K562 (cell line): ENCODE data around the gene ANKRD13D. TPM values are rescaled to one million over a fixed set of nuclear protein-coding genes. Genes with fewer than 3 reads are reported as not detected.
A peak's percentile ranks its signal among the peaks of the same experiment; 100 is the strongest.

Source experiments
- ATAC-seq: fragments of 200-7000 bp; cut with Tn5 transposase; 3 replicates; pipeline ENCODE4 v1.9.1; 2020; ENCODE audit warnings: moderate library complexity
- BruUV-seq: library from RNA; stranded (reverse); fragments of 400-500 nt; replicated peaks from 2 replicates; lab custom pipeline; 2021; lab: Mats Ljungman, UMichigan
- CTCF ChIA-PET: fragments of 300-600 bp; formaldehyde crosslinking; extraction: SDS; loops from one replicate; lab custom pipeline; 2021; ENCODE audit warnings: low intra/inter-chr PET ratio; lab: Yijun Ruan, JAX
- POLR2A ChIA-PET: fragments of 300-600, 350-650 bp; sonication (Branson Sonifier 250); formaldehyde crosslinking; extraction: SDS; loops from one replicate; lab custom pipeline; 2021; ENCODE audit warnings: antibody characterized with exemption, inconsistent platforms; lab: Yijun Ruan, JAX
- DNase-seq, 4 experiments: peaks; one replicate each; pipeline versions ENCODE4 v3.0.0 to v3.0.0-alpha.2; 2011 to 2018; ENCODE audit warnings: low spot score in 3 of 4, mixed read lengths in 3 of 4; ENCODE audit errors: extremely low read depth in 1 of 4
- FAIRE-seq: peaks from 2 replicates; lab custom pipeline; 2011; peaks lifted over from hg19 to GRCh38; lab: Jason Lieb, UNC
- H2AFZ ChIP-seq: 2 replicates; pipeline ENCODE4 v1.6.0; 2011; ENCODE audit warnings: low read depth, low read length, control low read depth, inconsistent platforms
- H3K27ac ChIP-seq: fragments of 200-600 bp; 3 replicates; pipeline ENCODE4 v1.8.0; 2011; ENCODE audit warnings: low read depth, mild to moderate bottlenecking, control low read depth, inconsistent platforms, low read length, moderate library complexity, mixed read lengths; ENCODE audit errors: extremely low read depth
- H3K27me3 ChIP-seq, 2 experiments: fragments of 300-600 bp in 1 of 2; 2 replicates in 1 of 2; 3 replicates in 1 of 2; pipeline versions ENCODE4 v1.6.0 to v1.8.0; 2011; ENCODE audit warnings: inconsistent platforms in 2 of 2, low read length in 2 of 2, mild to moderate bottlenecking in 1 of 2, mixed read lengths in 1 of 2, moderate library complexity in 1 of 2; ENCODE audit not compliant: control insufficient read depth in 2 of 2, insufficient read depth in 2 of 2
- H3K36me3 ChIP-seq: fragments of 300-600 bp; 3 replicates; pipeline ENCODE4 v1.8.0; 2011; ENCODE audit warnings: mild to moderate bottlenecking, low read length, inconsistent platforms; ENCODE audit not compliant: control insufficient read depth, insufficient read depth
- H3K4me1 ChIP-seq, 2 experiments: fragments of 200-600 bp in 1 of 2; replicated peaks in 1 of 2; 2 replicates in 1 of 2; 3 replicates in 1 of 2; pipeline versions ENCODE4 v1.5.1 to v1.8.0; 2011; ENCODE audit warnings: inconsistent platforms in 2 of 2, low read length in 2 of 2, mild to moderate bottlenecking in 1 of 2, mixed read lengths in 1 of 2, moderate library complexity in 1 of 2; ENCODE audit not compliant: control insufficient read depth in 2 of 2, insufficient read depth in 2 of 2
- H3K4me2 ChIP-seq: 2 replicates; pipeline ENCODE4 v1.6.1; 2011; ENCODE audit warnings: low read length, control low read depth, inconsistent platforms, mixed read lengths; ENCODE audit not compliant: insufficient read depth
- H3K4me3 ChIP-seq: fragments of 200-600 bp; sonication (generic), shearing (Covaris generic); 2 replicates; pipeline ENCODE4 v1.5.1; 2016; ENCODE audit warnings: control low read depth, inconsistent platforms
- H3K79me2 ChIP-seq: fragments of 200-600 bp; 3 replicates; pipeline ENCODE4 v1.8.0; 2011; ENCODE audit warnings: low read length, inconsistent platforms; ENCODE audit not compliant: control insufficient read depth, insufficient read depth
- H3K9ac ChIP-seq, 2 experiments: 2 replicates each; pipeline versions ENCODE4 v1.6.0 to v1.6.1; 2011; ENCODE audit warnings: low read depth in 2 of 2, low read length in 2 of 2, control low read depth in 1 of 2, inconsistent platforms in 1 of 2, mild to moderate bottlenecking in 1 of 2, mixed read lengths in 1 of 2; ENCODE audit not compliant: insufficient read depth in 1 of 2
- H3K9me1 ChIP-seq: one replicate; pipeline ENCODE4 v1.6.0; 2011; ENCODE audit warnings: inconsistent platforms, mild to moderate bottlenecking, low read length, moderate library complexity; ENCODE audit not compliant: control insufficient read depth, insufficient read depth
- H3K9me3 ChIP-seq: replicated peaks from 2 replicates; pipeline ENCODE4 v1.5.1; 2011; ENCODE audit warnings: low read depth, low read length, inconsistent platforms; ENCODE audit not compliant: control insufficient read depth, insufficient read depth
- H4K20me1 ChIP-seq: replicated peaks from 2 replicates; pipeline ENCODE4 v1.6.1; 2011; ENCODE audit warnings: low read length, inconsistent platforms, mixed read lengths; ENCODE audit not compliant: control insufficient read depth, insufficient read depth
- ETV1 ChIP-seq: fragments of 450-650 bp; conservative IDR thresholded peaks from 2 replicates; pipeline ENCODE4 v1.6.1; 2016; ENCODE audit warnings: missing genetic modification characterization, control low read depth, low read depth, missing compliant biosample characterization
- L3MBTL2 ChIP-seq: fragments of 450-650 bp; IDR thresholded peaks from 2 replicates; pipeline ENCODE4 v1.6.1; 2016; ENCODE audit warnings: mild to moderate bottlenecking, moderate library complexity
- POLR2G ChIP-seq: fragments of 200-400 bp; formaldehyde crosslinking; IDR thresholded peaks from 2 replicates; pipeline ENCODE4 v1.6.1; 2017; ENCODE audit warnings: low read depth, mild to moderate bottlenecking, antibody characterized with exemption, low read length, moderate library complexity
- THRAP3 ChIP-seq: fragments of 450-650 bp; IDR thresholded peaks from 2 replicates; pipeline ENCODE4 v1.6.1; 2016; ENCODE audit warnings: mild to moderate bottlenecking, inconsistent platforms, borderline replicate concordance
- TRIM28 ChIP-seq: fragments of 450-650 bp; IDR thresholded peaks from 2 replicates; pipeline ENCODE4 v1.6.1; 2017
- ZNF23 ChIP-seq: fragments of 250-450 bp; sonication (Bioruptor Pico); IDR thresholded peaks from 2 replicates; pipeline ENCODE4 v1.4.0; 2020; ENCODE audit warnings: mild to moderate bottlenecking
- ZNF696 ChIP-seq: fragments of 250-450 bp; sonication (Bioruptor Pico); conservative IDR thresholded peaks from 2 replicates; pipeline ENCODE4 v1.4.0; 2020; ENCODE audit warnings: mild to moderate bottlenecking, moderate library complexity
- WGBS: fragments of 100-300 bp; shearing (Covaris generic); methylation state at CpG from one replicate; pipeline ENCODE4 v1.1.6; 2016; ENCODE audit warnings: low coverage, mixed read lengths; ENCODE audit not compliant: insufficient coverage; ENCODE audit errors: missing lambda C conversion rate; 5-methylcytosine and 5-hydroxymethylcytosine counted together
- in situ Hi-C: fragments of 300-500 bp; cut with MboI; formaldehyde crosslinking; loops from 4 replicates; pipeline ENCODE4 v1.15.0; 2018; ENCODE audit warnings: inconsistent platforms, mixed read lengths
- intact Hi-C: fragments of 100-400 bp; cut with micrococcal nuclease; formaldehyde crosslinking; loops from 2 replicates; pipeline ENCODE4 v1.14.2; 2022
- polyA plus RNA-seq, 8 experiments: library from polyadenylated mRNA; depleted of rRNA in 4 of 8; stranded (reverse) in 5 of 8; unstranded in 3 of 8; fragments of >200 nt; fragmentation: Nextera tagmentation in 2 of 8; fragmentation: Illumina TruSeq in 1 of 8; extraction: Ambion mirVana in 2 of 8; extraction: Trizol in 1 of 8; gene quantifications; 2 replicates each; pipeline versions ENCODE4 v1.2.1 to v1.2.3, GENCODE V29; 2011 to 2014; ENCODE audit warnings: inconsistent platforms in 1 of 8, missing spikeins in 1 of 8
- total RNA-seq, 7 experiments: library from RNA; depleted of rRNA in 6 of 7; stranded (reverse); fragments of >200 nt in 6 of 7; fragmentation: Illumina TruSeq in 2 of 7; extraction: Trizol in 2 of 7; gene quantifications; 2 replicates each; pipeline versions ENCODE4 v1.2.1 to v1.2.3, GENCODE V29; 2011 to 2021; ENCODE audit warnings: low replicate concordance in 1 of 7
- TF ChIP-seq, protein P1 (sequence below): fragments of 250-450 bp; sonication (Bioruptor Pico); IDR thresholded peaks from 2 replicates; pipeline ENCODE4 v1.4.0; 2020; ENCODE audit warnings: borderline replicate concordance
- TF ChIP-seq, protein P2 (sequence below): fragments of 250-450 bp; sonication (Bioruptor Pico); IDR thresholded peaks from 2 replicates; pipeline ENCODE4 v1.8.0; 2021; ENCODE audit warnings: moderate library complexity, mild to moderate bottlenecking, inconsistent platforms
- TF ChIP-seq, protein P3 (sequence below): sonication (generic); formaldehyde crosslinking; IDR thresholded peaks from 2 replicates; pipeline ENCODE4 v1.8.0; 2023; ENCODE audit warnings: mild to moderate bottlenecking, missing genetic modification reagents

ANKRD13D gene
- total and polyA plus RNA-seq, 9 of the 15 experiments (the other 6 are each of a cell fraction or from before 2014, with no cell fraction given): 0.94 to 40.9 (median 22.4) TPM

DNA sequence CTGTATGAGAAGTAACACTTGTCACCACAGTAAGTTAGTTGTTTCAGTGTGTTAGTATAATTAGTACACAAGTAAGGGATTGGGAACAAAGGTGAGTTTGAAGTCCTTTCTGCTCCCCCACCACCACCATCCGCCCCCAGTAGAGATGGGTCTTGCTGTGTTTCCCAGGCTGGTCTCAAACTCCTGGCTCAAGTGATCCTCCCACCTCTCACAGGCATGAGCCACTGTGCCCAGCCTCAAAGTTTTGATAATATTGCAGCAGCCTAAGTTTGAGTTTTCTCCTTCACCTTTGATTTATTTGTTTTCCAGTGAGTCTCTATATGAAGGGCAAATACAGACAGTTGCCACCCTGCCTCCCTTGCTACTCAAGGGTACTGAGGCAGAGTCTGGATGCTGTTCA lies 46.6 kb upstream of the ANKRD13D start:
- BruUV-seq: no TSS peak
- Histone ChIP-seq H3K27me3 (no peaks in the 10 kb centered on the region), H2AFZ (no peak overlapping the region), H3K4me3 (peak overlapping the region; percentile 20; the same call in 1 of the 2 replicates), H3K27ac (no peak overlapping the region), H3K9me1 (no peaks in the 10 kb centered on the region), H3K4me2 (peak overlapping the region; percentile 89; the same call in 1 of the 2 replicates), H4K20me1 (peaks cover 18% of the 10 kb centered on the region), H3K4me1 (peaks cover 8 to 22% of the 10 kb centered on the region in 2 experiments), H3K36me3 (peaks cover 55% of the 10 kb centered on the region), H3K9me3 (no peaks in the 10 kb centered on the region), H3K79me2 (peaks cover 60% of the 10 kb centered on the region), H3K9ac (peak overlapping the region; percentile 11 to 37; a peak in 2 of 4 replicates)
- ATAC-seq (no peak), DNase-seq (no peak), FAIRE-seq (no peak)
- CTCF ChIA-PET: no interaction called here
- POLR2A ChIA-PET: interaction anchor here (1.0 kb wide), 1 partner anchor 12 kb away, joined by 3 read pairs; no protein-coding TSS in a partner anchor
- in situ Hi-C loops (no loop called here), intact Hi-C loops (no loop called here)
- WGBS: 89% methylated on average over 1 of the region's 1 CpG
- 0 out of 2 replicates have a peak, but pooled peaks have one; percentile 1 for TF ChIP-seq POLR2G
- TF ChIP-seq, protein P1, sequence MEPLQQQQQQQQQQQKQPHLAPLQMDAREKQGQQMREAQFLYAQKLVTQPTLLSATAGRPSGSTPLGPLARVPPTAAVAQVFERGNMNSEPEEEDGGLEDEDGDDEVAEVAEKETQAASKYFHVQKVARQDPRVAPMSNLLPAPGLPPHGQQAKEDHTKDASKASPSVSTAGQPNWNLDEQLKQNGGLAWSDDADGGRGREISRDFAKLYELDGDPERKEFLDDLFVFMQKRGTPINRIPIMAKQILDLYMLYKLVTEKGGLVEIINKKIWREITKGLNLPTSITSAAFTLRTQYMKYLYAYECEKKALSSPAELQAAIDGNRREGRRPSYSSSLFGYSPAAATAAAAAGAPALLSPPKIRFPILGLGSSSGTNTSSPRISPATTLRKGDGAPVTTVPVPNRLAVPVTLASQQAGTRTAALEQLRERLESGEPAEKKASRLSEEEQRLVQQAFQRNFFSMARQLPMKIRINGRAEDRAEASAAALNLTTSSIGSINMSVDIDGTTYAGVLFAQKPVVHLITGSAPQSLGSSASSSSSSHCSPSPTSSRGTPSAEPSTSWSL (CRISPR knock-in tag): no peak

DNA sequence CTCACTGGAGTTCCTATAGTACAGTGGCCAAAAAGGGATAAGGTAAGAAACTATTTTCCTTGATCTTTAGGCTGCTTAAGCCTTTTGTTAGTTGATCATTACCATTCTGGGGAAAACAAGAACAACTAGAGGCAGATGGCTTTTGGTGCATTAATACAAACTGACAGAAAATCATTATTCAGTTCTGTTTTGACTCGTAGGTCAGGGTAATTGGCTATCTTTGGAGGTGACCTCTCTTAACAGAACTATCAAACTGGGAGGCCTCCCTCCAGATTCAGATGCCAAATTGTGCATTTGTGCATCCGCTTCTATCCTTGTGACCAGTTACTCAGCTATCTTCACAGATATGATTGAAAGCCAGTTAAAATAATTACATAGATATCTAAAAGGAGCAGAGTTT lies 46.1 kb upstream of the ANKRD13D start:
- Histone ChIP-seq H2AFZ (no peak overlapping the region), H3K4me1 (peaks cover 8 to 21% of the 10 kb centered on the region in 2 experiments), H3K79me2 (peaks cover 60% of the 10 kb centered on the region), H3K9ac (no peak overlapping the region; a peak in 1 of 4 replicates), H3K4me3 (no peak overlapping the region), H3K9me3 (no peaks in the 10 kb centered on the region), H3K36me3 (peaks cover 59% of the 10 kb centered on the region), H4K20me1 (peaks cover 18% of the 10 kb centered on the region), H3K27ac (no peak overlapping the region), H3K4me2 (no peak overlapping the region), H3K27me3 (no peaks in the 10 kb centered on the region), H3K9me1 (no peaks in the 10 kb centered on the region)
- intact Hi-C loops (no loop called here), in situ Hi-C loops (no loop called here)
- FAIRE-seq (no peak), DNase-seq (no peak), ATAC-seq (no peak)
- WGBS: 91% methylated on average over 2 of the region's 2 CpGs
- BruUV-seq: no TSS peak
- POLR2A ChIA-PET: interaction anchor here (1.0 kb wide), 1 partner anchor 12 kb away, joined by 3 read pairs; no protein-coding TSS in a partner anchor
- CTCF ChIA-PET: no interaction called here
- TF ChIP-seq ZNF696 (CRISPR knock-in tag): no peak
- TF ChIP-seq ETV1 (tag): no peak
- TF ChIP-seq, protein P2, sequence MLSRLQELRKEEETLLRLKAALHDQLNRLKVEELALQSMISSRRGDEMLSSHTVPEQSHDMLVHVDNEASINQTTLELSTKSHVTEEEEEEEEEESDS (CRISPR knock-in tag): no peak
- TF ChIP-seq TRIM28: no peak
- TF ChIP-seq L3MBTL2: no peak
- TF ChIP-seq THRAP3: no peak
- TF ChIP-seq ZNF23 (CRISPR knock-in tag): no peak
- TF ChIP-seq, protein P3, sequence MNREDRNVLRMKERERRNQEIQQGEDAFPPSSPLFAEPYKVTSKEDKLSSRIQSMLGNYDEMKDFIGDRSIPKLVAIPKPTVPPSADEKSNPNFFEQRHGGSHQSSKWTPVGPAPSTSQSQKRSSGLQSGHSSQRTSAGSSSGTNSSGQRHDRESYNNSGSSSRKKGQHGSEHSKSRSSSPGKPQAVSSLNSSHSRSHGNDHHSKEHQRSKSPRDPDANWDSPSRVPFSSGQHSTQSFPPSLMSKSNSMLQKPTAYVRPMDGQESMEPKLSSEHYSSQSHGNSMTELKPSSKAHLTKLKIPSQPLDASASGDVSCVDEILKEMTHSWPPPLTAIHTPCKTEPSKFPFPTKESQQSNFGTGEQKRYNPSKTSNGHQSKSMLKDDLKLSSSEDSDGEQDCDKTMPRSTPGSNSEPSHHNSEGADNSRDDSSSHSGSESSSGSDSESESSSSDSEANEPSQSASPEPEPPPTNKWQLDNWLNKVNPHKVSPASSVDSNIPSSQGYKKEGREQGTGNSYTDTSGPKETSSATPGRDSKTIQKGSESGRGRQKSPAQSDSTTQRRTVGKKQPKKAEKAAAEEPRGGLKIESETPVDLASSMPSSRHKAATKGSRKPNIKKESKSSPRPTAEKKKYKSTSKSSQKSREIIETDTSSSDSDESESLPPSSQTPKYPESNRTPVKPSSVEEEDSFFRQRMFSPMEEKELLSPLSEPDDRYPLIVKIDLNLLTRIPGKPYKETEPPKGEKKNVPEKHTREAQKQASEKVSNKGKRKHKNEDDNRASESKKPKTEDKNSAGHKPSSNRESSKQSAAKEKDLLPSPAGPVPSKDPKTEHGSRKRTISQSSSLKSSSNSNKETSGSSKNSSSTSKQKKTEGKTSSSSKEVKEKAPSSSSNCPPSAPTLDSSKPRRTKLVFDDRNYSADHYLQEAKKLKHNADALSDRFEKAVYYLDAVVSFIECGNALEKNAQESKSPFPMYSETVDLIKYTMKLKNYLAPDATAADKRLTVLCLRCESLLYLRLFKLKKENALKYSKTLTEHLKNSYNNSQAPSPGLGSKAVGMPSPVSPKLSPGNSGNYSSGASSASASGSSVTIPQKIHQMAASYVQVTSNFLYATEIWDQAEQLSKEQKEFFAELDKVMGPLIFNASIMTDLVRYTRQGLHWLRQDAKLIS: no peak
